A204.1 (cell line): ENCODE measurements around the gene STBD1.
"Not testable (repeated sequence)": the region's sequence is repeated elsewhere in the genome, so short reads cannot be mapped to it uniquely, and the experiment has no call there.

Experiments used
- FAIRE-seq: peaks from 2 replicates; lab custom pipeline; 2012; peaks lifted over from hg19 to GRCh38; lab: Jason Lieb, UNC

Gene STBD1

GRCh38 chr4:76325072-76325471, 18.5 kb downstream of the STBD1 start:
- peak; percentile 77 for FAIRE-seq

- FAIRE-seq, result peak; percentile 47
Observed at GRCh38 chr4:76326515-76326914, 20.0 kb downstream of the STBD1 start.

GRCh38 chr4:76334885-76335284, 28.4 kb downstream of the STBD1 start:
- FAIRE-seq, result no peak

GRCh38 chr4:76339364-76339763, 32.8 kb downstream of the STBD1 start:
- FAIRE-seq, result no peak

- no peak for FAIRE-seq
Observed at GRCh38 chr4:76341063-76341462, 34.5 kb downstream of the STBD1 start.

GRCh38 chr4:76342191-76342590, 35.7 kb downstream of the STBD1 start:
- no peak for FAIRE-seq

GRCh38 chr4:76342803-76343202, 36.3 kb downstream of the STBD1 start:
- FAIRE-seq, result no peak

GRCh38 chr4:76354517-76355473, 48.3 kb downstream of the STBD1 start:
- FAIRE-seq, result no peak

- FAIRE-seq, result no peak
Observed at GRCh38 chr4:76357981-76358380, 51.4 kb downstream of the STBD1 start.

- not testable (repeated sequence) for FAIRE-seq
Observed at GRCh38 chr4:76359881-76360466, 53.4 kb downstream of the STBD1 start.
